Ramos (cell line): ENCODE results near the gene ZNF346.

Experiments
- in situ Hi-C: fragments of 300-500 bp; cut with MboI; formaldehyde crosslinking; loops from one replicate; pipeline ENCODE4 v1.14.3; 2022; ENCODE audit warnings: low sequenced_read_pairs; ENCODE audit not compliant: unreplicated experiment

Gene ZNF346

DNA sequence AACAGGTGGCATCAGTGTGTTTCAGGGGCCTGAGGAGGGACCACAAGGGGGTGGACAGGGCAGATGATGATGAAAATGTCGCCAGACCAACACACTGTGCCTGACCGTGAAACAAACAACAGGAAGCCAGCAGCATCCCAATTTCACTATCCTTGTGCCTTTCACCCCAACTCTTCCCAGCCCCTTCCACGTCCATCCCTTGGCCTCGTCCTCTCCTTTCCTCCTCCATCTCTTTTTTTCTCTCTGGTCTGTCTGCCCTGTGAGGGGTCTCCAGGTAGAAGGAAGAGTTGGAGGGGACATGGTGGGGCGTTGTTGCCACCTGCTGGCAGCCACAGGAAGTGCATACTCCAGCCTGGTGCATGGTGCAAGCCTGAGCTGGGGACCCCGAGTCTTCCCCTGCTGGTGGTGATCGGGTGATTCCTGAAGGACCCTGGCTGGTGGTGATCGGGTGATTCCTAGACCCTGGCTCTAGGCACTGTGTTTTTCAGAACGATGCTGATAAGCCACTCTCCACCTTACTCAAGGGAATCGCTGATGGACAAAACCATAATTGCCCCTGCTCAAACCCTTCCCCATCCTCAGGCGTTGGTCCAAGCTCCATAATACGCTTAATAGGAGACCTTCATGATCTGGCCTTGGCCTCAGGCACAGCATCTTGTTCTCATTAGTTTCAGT lies 89.4 kb downstream of the ZNF346 start:
- in situ Hi-C loops, result loop anchor here (5.0 to 25.0 kb wide), 2 partner anchors 450 to 1375 kb away; no protein-coding TSS in a partner anchor

DNA sequence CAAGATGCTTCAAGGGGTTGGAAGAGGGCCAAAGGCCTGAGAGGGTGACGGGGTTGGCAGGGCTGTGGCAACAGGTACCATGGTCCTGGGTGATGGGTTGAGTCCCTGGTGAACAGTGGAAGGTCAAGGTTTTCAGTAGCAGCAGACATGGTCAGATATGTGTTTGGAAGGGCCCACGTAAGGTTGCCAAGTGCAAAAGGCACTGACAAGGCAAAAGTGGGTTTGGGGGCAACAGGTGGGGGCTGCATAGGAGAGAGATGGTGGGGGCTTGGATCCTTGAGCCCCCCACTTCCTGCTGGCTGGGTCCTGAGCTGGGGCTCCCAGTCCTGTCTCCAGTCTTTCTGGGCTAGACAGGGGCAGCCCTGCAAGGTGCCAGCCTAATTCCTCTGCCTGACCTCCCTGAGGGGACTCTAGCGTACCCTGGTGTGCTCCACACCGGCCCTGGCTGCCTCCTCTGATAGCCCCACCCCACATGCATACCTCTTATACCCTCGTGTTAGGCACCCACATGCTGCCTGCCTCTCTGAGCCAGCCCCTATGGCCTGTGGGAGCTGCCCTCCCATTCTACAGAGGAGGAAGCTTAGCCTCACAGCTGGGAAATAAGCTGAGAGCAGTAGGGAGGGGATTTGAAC lies 90.2 kb downstream of the ZNF346 start:
- in situ Hi-C loops, result loop anchor here (5.0 to 25.0 kb wide), 2 partner anchors 450 to 1375 kb away; no protein-coding TSS in a partner anchor

DNA sequence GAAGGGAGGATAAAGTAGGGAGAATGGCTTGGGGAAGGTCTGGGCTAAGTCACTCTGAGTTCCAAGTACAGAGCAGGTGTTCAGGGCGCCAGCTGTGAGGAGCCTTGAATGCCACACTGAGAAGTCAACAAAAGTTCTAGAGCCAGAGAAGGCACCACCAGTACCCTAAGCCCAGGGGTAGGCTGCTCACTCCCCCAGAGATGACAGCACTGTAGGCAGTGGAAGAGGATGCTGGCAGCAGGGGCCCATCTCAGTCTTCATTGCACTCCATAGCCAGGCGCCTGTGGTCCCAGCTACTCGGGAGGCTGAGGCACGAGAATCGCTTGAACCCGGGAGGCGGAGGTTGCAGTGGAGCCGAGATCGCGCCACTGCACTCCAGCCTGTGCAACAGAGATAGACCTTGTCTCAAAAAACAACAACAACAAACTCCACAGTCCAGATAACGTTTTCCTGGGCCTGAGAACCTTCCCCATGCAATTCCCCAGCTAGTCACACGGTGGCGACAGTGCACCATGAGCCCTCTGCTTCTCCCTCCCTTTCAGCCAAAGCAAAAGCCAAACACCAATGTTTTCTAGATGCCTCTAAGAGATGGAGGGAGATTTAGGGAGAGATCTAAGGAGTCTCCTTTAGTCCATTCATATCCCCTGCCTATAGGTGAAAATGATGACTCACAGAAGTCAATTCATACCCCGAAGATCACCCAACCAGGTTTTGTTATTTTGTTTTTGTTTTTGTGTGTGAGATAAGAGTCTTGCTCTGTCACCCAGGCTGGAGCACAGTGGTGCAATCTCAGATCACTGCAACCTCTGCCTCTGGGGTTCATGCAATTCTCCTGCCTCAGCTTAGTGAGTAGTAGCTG lies 91.3 kb downstream of the ZNF346 start:
- in situ Hi-C loops, result loop anchor here (5.0 to 25.0 kb wide), 2 partner anchors 451 to 1376 kb away; no protein-coding TSS in a partner anchor

DNA sequence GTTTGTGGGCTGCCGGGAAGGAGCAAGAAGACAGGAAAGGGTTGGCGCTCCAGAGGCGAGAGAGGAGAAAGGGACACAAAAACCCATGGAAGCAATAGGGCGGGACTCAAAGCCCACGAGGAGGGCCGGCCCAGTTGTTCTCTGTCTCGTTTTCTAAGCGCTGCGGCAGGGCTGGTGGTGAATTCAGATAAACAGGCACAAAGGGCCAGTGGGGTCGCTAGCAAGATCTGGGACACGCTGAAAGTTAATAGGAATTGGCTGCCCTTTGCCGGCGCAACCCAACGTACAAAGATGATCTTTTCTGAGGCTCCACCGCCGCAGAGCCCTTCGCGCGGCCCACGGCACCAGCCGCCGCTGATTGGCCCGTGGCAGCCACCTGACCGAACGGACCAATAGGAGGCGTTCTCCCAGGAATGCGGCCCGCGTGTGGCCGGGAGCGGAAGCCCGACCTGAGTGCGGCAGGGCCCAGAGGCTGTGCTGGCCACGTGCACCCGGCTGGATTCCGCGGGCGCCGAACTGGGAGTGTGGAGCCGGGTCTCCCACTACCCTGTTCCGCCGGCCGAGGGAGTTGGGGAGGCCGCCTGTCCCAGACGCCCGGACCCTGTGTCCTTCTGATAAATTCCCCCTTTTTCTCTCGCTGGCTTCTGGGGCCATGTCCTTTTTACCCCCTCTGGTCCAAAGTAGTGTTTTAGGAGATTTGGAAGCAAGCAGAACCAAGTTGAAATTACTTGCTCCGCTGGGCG lies 94.3 kb downstream of the ZNF346 start:
- in situ Hi-C loops, result loop anchor here (5.0 to 25.0 kb wide), 2 partner anchors 195 to 1380 kb away; partner anchors contain the start of gene MXD3

DNA sequence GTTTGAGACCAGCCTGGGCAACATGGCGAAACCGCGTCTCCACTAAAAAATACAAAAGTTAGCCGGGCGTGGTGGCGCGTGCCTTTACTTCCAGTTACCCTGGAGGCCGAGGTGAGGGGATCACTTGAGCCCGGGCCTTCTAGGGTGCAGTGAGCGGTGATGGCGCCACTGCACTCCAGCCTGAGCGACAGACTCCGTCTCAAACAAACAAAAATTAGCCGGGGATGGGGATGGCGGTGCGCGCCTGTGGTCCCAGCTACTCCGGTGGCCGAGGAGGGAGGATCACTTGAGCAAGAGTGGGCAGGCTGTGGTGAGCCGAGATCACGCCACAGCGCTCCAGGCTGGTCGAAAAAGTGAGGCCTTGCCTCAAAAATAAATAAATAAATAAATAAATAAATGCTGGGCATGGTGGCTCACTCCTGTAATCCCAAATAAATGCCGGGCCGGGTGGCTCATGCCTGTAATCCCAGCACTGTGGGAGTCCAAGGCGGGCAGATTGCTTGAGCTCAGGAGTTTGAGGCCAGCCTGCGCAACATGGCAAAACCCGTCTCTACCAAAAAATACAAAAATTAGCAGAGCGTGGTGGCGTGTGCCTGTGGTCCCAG lies 95.0 kb downstream of the ZNF346 start:
- in situ Hi-C loops, result loop anchor here (5.0 to 25.0 kb wide), 2 partner anchors 195 to 1380 kb away; partner anchors contain the start of gene MXD3

DNA sequence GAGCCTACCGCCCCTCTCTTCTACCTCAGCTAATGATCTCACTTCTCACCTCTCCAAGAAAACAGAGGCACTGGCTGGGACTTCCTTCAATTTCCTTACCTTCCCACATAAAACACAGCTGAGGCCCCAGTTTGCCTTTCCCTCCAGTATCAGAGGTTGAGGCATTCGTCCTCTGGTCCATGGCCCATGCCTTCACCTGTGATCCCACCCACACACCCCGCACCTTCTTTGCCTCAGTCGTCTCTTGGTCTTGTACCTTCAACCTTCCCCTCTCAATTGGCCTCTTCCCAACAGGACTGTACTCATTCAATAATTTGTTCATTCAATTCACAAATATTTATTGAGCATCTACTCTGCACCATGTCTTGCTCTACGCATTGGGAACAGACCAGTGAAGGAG lies 100.1 kb downstream of the ZNF346 start:
- in situ Hi-C loops, result loop anchor here (25.0 kb wide), 1 partner anchor 1385 kb away; no protein-coding TSS in a partner anchor

DNA sequence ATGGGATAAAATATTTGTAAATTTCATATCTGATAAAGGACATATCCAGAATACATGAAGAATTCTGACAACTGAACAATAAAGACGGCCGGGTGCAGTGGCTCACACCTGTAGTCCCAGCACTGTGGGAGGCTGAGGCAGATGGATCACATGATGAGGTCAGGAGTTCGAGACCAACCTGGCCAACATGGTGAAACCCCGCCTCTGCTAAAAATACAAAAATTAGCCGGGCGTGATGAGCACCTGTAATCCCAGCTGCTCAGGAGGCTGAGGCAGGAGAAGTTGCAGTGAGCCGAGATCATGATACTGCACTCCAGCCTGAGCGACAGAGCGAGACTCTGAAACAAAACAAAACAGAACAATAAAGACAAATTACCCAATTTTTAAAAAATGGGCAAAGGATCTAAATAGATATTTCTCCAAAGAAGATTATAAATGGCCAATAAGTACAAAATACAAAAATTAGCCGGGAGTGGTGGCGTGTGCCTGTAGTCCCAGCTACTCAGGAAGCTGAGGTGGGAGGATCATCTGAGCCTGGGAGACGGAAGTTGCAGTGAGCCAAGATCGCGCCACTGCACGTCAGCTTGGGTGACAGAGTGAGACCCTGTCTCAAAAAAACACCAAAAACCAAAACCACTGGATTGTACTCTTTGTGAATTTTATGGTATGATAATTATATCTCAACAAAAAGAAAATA lies 101.4 kb downstream of the ZNF346 start:
- in situ Hi-C loops, result loop anchor here (25.0 kb wide), 1 partner anchor 1387 kb away; no protein-coding TSS in a partner anchor

DNA sequence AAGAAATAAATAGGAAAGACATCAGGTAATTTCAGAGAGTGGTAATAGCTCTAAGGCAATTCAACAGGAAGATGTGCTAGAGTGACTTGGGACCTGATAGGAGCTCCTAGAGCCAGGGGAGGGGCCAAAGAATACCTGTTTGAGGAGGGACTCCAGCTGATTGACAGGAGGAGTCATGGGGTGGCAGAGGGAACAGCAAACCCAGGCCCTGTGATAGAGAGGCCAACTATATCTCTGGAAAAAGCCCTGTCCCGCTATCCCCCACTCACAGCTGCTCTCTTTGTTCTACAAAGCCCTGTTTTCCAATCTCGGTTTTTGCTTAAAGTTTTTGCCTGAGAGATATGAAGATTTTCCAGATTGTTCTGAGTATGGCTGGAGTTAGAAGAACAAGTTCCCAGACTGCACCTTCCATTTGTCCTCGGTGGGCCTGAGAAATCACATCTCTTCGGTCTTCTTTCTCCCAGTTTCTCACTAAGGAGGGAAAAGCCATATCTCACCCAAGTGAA lies 102.0 kb downstream of the ZNF346 start:
- in situ Hi-C loops, result loop anchor here (25.0 kb wide), 1 partner anchor 1387 kb away; no protein-coding TSS in a partner anchor

DNA sequence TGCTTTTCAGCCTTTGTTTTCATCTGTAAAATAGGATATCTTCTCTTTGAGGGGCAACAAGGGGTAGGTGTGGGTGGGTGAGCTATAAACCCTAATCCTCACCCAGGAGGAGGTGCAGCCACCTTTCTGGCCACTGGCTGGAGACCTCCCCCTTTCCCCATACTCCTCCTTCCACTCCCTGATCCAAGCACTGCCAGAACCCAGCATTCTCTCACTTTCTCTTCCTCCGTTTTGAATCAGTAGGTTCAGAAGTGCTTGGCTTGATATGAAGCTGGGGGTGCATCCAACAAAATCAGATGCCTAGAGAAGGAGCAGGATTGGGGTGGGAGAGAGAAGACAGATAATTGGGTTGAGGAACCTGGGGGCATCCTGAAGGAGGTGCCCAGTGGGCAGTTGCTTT lies 104.3 kb downstream of the ZNF346 start:
- in situ Hi-C loops, result no loop called here

DNA sequence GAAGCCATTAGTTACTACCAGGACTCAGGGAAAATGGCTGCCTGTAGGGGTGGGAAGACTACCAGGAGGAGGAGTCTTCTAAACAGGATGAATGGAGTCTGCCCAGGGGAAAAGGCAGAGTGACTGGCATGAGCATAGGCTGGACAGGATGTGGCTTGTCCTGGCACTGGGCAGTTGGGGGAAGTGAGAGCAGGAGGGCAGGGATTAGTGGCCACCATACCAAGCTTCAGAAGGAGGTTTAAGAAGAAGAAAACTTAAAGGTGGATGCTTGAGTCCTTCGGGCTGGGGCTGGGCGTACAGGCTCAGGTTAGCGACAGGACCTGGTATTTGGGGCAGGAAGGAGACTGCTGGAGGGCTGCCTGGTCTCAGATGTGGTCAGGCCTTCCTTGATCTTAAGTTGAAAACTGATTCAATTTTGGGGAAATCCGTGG lies 106.1 kb downstream of the ZNF346 start:
- in situ Hi-C loops, result no loop called here

DNA sequence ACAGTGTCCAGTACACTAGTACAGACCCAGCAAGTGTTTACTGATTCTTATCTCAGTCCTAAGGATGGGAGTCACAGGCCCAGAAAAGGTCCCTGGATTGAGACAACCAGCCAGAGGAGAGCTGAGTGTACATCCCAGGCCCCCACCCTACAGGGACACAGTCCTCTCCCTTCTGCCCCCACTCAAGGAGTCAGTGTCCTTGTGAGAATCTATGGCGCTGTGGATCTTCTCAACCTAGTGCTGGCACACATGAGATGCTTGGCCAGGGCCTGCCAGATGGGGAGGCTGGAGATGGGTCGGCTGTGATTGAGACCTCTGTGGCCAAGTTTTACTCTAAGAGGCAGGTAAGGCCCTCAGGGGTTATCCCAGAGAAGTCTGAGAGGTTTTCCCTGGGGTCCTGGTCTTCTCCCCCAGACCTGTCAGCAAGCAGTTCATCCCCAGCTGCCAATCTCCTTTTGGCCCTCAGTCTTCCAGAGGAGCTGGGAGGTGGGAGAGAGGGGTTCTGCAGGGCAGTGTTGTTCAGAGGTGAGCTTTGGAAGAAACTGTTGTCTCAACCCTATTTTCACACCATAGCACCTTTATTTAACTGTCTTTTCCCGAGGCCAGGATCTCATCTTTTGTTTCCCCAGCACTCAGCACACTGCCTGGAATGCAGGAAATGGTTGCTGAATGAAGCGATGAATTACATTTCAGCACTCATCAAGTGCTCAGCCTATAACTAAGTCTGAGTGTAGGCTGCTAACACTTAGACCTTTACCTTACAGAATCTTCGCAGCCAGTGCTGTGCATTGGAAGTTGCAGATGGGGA lies 107.9 kb downstream of the ZNF346 start:
- in situ Hi-C loops, result no loop called here
